SKM-1 (cell line): ENCODE results near the gene SLC13A2.

Experiments used
- DNase-seq: peaks from one replicate; lab custom pipeline; 2025; ENCODE audit not compliant: unreplicated experiment; lab: John Stamatoyannopoulos, UW

Gene SLC13A2

DNA sequence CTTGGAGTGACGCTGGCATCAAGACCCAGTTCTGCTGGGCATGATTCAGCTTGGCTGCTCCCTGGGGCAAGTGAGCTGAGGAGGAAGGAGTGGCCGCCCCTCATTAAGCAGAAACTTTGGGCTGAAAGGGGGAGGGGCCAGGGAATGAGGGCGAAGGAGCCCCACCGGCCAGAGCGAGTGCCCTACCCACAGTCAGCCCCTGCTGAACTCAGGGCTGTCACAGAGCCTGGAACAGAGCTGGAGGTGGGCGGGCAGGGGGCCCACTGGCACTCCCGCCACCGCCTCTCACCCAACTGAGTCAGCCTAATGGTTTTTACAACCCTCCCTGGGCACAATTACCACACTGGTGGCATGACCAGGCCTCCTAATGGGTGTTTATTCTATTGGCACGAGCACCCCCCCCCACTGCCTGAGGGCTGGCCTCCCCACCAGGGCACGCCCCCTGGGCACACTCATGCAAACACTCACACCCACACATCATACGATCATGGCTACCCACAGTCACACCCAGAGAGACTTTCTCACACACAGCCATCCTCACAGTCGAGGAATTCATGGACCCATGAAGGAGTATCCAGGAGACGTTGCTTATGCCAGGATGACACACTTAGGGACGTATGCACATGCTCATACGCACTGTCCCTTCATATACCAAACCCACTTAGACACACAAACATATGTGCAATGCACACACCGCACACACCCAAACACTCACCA lies 59.8 kb downstream of the SLC13A2 start:
- no peak for DNase-seq

DNA sequence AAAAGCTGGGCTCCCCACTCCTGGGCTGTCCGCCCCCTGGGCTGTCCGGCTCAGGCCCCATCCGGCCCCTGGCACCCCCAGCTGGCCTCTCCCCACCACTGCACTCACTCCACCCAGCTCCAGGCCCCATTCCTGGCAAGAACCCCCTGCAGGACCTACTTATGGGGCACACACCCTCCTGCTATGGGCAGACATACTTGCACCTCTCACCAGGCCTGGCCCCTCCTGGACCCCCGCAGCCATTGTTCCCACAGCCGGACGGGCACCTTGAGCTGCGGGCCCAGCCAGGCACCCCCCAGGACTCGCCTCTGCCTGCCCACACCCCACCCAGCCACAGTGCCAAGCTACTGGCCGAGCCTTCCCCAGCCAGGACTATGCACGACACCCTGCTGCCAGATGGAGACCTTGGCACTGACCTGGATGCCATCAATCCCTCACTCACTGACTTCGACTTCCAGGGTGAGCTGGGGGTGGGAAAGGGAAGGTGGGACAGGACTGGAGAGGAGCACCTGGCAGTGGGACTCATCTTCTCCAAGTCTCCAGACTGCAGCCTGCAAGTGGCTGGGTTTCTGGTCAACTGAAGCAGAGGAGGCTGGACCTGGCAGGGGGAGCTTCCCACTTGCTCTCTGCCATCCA lies 61.4 kb downstream of the SLC13A2 start:
- DNase-seq, result no peak

DNA sequence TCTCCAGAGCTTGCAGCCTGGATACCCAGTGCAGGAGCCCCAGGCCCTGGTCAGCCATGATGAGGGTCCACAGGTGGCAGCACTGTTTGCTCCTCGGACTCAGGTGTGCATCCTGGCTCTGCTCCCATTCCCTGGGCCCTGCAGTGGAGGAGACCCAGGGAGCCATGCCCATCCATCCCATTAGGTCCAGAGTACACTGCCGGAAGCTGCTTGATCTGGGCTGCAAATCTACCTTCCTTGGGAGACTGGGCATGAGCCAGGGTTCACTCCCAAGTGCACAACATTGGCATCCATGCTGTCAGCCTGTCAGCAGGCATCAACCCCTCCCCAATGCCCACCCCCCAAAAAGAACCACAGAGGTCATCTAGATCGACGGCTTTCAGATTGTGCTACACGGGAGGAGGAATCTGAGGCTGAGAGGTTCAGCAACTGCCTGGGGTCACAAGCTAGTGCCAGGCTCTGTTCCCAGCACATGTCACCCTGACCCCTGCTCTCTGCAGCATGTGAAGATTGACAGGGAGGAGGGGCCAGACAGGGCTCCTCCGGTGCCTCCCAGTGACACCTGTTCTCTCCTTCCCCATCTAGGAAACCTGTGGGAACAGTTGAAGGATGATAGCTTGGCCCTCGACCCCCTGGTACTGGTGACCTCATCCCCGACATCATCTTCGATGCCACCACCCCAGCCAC lies 63.2 kb downstream of the SLC13A2 start:
- no peak for DNase-seq

DNA sequence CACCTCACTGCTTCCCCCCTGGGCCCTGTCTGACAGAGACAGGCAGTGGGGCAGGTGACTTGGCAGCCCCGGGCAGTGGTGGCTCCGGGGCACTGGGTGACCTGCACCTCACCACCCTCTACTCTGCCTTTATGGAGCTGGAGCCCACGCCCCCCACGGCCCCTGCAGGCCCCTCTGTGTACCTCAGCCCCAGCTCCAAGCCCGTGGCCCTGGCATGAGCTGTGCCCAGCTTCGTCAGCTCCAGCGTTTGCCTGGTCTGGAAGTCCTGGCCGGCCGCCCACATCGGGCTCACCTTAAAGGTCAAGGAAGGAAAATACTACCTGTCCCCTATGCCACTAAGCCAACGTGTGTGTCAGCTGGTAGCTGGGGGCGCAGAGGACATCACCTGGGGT lies 63.8 kb downstream of the SLC13A2 start:
- no peak for DNase-seq

DNA sequence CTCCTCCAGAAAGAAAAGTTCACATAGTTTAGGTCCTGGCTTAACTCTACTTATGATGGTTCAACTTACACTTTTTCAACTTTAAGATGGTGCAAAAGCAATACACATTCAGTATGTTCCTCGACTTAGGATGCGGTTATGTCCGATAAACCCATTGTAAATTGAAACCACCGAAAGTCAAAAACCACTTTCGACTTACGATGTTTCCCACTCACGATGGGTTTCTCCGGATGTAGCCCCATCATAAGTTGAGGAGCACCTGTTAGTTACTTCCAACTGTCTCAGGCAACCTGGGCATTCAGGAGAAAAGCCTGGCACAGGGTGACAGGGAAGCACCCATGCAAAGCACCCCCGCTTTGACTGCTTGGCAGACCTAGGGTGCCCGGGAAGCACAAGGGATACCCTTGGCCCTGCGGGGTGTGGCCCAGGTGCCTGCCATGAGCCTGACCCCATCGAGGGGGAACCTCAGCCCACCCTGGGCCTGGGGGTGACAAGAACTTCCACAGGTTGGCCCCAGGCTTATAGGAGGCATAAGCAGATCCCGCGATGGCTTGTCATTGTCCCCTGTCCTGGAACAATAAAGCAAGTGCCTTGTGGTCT lies 65.0 kb downstream of the SLC13A2 start:
- DNase-seq, result no peak

DNA sequence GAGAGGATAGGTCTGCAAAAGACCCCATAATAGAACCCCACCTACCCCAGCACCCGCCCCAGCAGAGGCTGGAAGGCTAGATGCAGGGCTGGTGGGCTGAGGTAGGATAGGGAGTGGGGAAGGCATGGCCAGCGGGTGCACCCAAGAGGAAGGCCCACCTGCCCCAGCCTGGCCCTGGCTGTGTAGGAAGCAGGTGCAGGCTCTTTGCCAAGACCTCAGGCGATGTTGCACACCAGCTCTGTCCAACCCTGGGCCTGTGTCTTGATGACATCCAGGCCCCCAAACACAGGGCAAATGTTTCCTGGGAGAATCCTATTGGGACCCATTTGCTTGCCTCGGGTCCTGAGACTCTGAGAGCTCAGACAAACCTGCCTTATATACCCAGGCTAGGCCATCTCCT lies 66.8 kb downstream of the SLC13A2 start:
- DNase-seq, result no peak

DNA sequence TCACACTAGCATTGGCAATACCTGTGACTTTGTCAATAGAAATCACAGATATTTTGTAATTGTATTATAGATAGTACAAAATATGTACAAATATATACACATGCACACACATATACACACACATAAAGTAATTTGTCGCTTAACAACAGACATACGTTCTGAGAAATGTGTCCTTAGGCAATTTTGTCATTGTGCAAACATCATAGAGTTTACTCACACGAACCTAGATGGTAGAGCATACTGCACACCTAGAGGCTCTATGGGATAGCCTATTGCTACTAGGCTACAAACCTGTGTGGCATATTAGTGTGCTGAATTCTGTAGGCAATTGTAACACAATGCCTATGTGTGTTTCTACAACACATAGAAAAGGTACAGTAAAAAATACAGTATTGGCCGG lies 68.0 kb downstream of the SLC13A2 start:
- no peak for DNase-seq

DNA sequence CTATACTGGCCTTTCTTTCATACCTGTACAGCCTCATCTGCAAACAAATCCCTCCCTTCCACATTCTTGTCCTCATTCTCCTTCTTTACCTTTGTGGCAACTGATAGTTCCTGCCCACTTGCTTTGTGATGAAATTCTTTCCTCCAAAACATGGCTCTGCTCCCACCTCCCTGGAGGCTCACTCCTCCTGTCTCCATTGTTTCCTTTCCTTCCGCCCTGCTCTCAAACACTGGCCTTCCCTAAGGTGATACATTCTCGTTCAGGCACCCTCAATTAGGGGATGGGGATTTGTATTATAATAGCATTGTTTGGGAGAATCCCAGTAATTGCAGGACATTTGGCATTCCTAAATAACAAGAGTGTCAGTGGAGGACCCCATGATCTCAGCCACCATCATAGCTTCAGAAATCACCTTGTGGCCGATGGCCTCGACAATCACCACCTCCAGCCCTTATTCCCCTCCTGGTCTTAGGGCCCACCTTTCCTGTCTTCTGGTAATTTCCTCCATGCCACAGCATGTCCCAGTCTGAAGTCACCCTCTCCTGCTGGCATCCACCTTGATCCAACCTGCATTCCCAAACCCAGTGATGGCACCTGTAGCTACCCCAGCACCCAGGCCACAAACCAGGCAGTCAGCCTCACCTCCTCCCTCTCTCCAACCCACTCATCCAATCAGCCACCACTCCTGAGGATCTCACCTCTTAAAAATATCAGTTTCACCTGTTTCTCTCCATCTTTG lies 71.1 kb downstream of the SLC13A2 start:
- no peak for DNase-seq

DNA sequence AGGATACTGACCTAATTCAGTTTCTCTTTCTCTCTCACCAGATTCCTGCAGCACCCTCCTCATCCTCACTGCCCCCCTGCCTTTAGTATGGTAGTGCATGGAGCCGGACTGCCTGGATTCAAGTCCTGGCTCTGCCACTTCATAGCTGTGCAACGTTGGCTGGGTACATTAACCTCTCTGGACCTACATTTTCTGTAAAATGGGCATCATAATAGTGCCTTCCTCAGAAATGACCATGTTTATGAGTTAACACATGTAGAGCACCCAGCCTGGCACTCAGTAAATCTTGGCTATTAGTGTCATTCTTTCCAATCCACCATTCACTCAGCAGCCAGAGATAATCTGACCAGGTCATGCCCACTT lies 71.7 kb downstream of the SLC13A2 start:
- no peak for DNase-seq

DNA sequence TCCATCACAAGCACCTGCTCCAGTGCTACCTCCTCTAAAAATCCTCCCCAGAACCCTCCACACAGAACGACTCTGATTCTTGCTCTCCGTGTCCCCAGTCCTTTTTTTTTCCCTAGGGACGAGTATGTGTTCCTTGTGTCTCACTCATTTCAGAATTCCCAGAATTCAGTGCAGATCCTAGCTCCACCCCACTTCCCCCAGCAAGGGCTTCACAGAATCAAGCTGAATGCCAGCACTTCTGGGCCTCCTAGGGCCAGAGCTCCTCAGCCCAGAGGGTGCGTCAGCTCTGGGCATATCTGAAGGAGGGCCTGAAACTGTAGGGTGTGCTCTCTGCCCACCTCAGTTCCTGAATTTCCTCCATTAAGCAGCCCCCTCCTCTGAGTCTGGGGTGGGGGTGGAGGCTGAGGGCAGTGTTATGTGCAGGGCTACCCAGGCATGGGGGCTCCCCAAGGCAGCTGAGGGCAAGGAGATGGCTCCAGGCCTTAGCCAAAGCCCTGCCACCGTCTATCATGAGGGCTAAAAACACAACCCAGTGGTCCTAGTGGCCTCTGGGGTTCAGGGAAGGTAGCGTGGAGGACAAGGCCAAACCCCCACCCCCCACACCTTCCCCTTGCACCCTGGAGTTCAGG lies 72.5 kb downstream of the SLC13A2 start:
- no peak for DNase-seq

DNA sequence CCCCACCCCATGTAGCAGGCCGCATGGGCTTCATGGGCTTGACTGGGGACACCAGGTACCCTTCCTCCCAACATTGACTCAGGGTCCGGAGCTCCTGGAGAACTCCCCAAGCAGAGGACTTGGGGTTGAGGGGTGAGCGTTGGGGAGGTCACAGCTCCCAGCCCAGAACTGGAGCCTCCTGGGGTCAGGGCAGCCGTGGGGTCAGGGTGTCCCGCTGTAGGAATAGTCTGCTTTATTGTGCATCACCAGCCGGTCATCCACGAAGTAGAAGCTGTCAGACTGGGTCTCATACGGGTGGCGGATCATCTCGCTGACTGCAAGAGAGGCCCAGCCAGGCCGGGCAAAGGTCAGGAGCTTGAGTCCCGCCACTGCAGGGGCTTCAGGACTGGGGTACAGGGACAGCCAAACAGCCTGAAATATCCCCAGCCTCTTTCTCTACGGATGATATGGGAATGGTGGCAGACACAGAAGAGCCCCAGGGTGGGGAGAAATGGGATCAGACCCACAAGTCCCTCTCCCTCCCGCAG lies 73.7 kb downstream of the SLC13A2 start:
- no peak for DNase-seq
